Sigmoid colon (tissue), 4 donors: Measurements from ENCODE around the gene SELENOV.

Experiments used
- CTCF ChIP-seq, 4 experiments: fragments of 450-650 bp in 3 of 4; fragments of 200-600 bp in 1 of 4; IDR thresholded peaks; one replicate each; pipeline ENCODE4 v1.5.1; 2016 to 2019; ENCODE audit warnings: antibody characterized with exemption in 4 of 4, mild to moderate bottlenecking in 3 of 4, moderate library complexity in 2 of 4
- EP300 ChIP-seq, 4 donors: sonication (generic); formaldehyde crosslinking; IDR thresholded peaks; one replicate each; pipeline ENCODE4 v1.6.1; 2017; ENCODE audit warnings: antibody characterized with exemption in 4 of 4
- POLR2A ChIP-seq, 2 donors: fragments of 450-650 bp; IDR thresholded peaks; one replicate each; pipeline ENCODE4 v1.6.1; 2016; ENCODE audit warnings: antibody characterized with exemption in 2 of 2, mild to moderate bottlenecking in 2 of 2, moderate library complexity in 2 of 2
- POLR2AphosphoS5 ChIP-seq, 4 donors: sonication (generic); formaldehyde crosslinking; IDR thresholded peaks; one replicate each; pipeline ENCODE4 v1.6.1; 2017; ENCODE audit warnings: antibody characterized with exemption in 4 of 4

- TF ChIP-seq EP300 (IDR thresholded peaks at IDR 0.05) = no peak
- peak; percentile 52 to 79 (median 62) for TF ChIP-seq CTCF (IDR thresholded peaks at IDR 0.05)
- TF ChIP-seq POLR2A (IDR thresholded peaks at IDR 0.05) = no peak
- no peak for TF ChIP-seq POLR2AphosphoS5 (IDR thresholded peaks at IDR 0.05)
Measured at GRCh38 chr19:39474139-39474620, 40.8 kb upstream of the SELENOV start.
